Nephron (organoid): Measurements from ENCODE around the gene SLC26A4.

Source experiments
- H3K27ac Mint-ChIP-seq, 3 experiments: 2 replicates each; pipeline ENCODE4 v1.8.0; 2020; ENCODE audit warnings: mixed read lengths in 3 of 3, mild to moderate bottlenecking in 2 of 3, moderate library complexity in 1 of 3
- H3K27me3 Mint-ChIP-seq: 2 replicates; pipeline ENCODE4 v1.8.0; 2021; ENCODE audit warnings: low read depth, mild to moderate bottlenecking, moderate library complexity, mixed read lengths
- H3K36me3 Mint-ChIP-seq: 2 replicates; pipeline ENCODE4 v1.8.0; 2020; ENCODE audit warnings: low read depth, mixed read lengths
- H3K4me1 Mint-ChIP-seq: 2 replicates; pipeline ENCODE4 v1.8.0; 2020; ENCODE audit warnings: mixed read lengths
- H3K4me3 Mint-ChIP-seq, 3 experiments: 2 replicates each; pipeline ENCODE4 v1.8.0; 2020; ENCODE audit warnings: mild to moderate bottlenecking in 3 of 3, mixed read lengths in 3 of 3, moderate library complexity in 2 of 3
- H3K9me3 Mint-ChIP-seq: 2 replicates; pipeline ENCODE4 v1.8.0; 2020; ENCODE audit warnings: mixed read lengths
- CTCF ChIP-seq, 3 experiments: fragments of 200-600 bp; sonication (generic); IDR thresholded peaks; one replicate each; pipeline ENCODE4 v1.5.0; 2021; ENCODE audit warnings: antibody characterized with exemption in 3 of 3; ENCODE audit not compliant: unreplicated experiment in 3 of 3

Gene SLC26A4

GRCh38 chr7:107672183-107672582 is 11.6 kb downstream of the SLC26A4 start:
- peaks cover 29% of the 10 kb centered on the region for H3K27me3 Mint-ChIP-seq
- no peak overlapping the region for H3K4me3 Mint-ChIP-seq
- TF ChIP-seq CTCF (IDR thresholded peaks at IDR 0.05; ENCODE audit: unreplicated experiment in 3 of 3): no peak
- H3K27ac Mint-ChIP-seq: no peak overlapping the region
- no peaks in the 10 kb centered on the region for H3K36me3 Mint-ChIP-seq
- H3K9me3 Mint-ChIP-seq: no peaks in the 10 kb centered on the region
- no peaks in the 10 kb centered on the region for H3K4me1 Mint-ChIP-seq

GRCh38 chr7:107676249-107676648 is 15.6 kb downstream of the SLC26A4 start:
- no peak for TF ChIP-seq CTCF (IDR thresholded peaks at IDR 0.05; ENCODE audit: unreplicated experiment in 3 of 3)
- Mint-ChIP-seq H3K27ac (no peak overlapping the region), H3K9me3 (no peaks in the 10 kb centered on the region), H3K27me3 (peaks cover 15% of the 10 kb centered on the region), H3K4me1 (peaks cover 4% of the 10 kb centered on the region), H3K36me3 (no peaks in the 10 kb centered on the region), H3K4me3 (no peak overlapping the region)

GRCh38 chr7:107678110-107678753 is 17.6 kb downstream of the SLC26A4 start:
- no peaks in the 10 kb centered on the region for H3K36me3 Mint-ChIP-seq
- peaks cover 4% of the 10 kb centered on the region for H3K4me1 Mint-ChIP-seq
- TF ChIP-seq CTCF (IDR thresholded peaks at IDR 0.05; ENCODE audit: unreplicated experiment in 3 of 3): no peak
- no peaks in the 10 kb centered on the region for H3K9me3 Mint-ChIP-seq
- no peak overlapping the region for H3K4me3 Mint-ChIP-seq
- no peak overlapping the region for H3K27ac Mint-ChIP-seq
- H3K27me3 Mint-ChIP-seq: peaks cover 15% of the 10 kb centered on the region

- Mint-ChIP-seq H3K4me1 (peaks cover 4% of the 10 kb centered on the region), H3K36me3 (no peaks in the 10 kb centered on the region), H3K4me3 (no peak overlapping the region), H3K27ac (no peak overlapping the region), H3K27me3 (no peaks in the 10 kb centered on the region), H3K9me3 (no peaks in the 10 kb centered on the region)
- TF ChIP-seq CTCF (IDR thresholded peaks at IDR 0.05; ENCODE audit: unreplicated experiment in 3 of 3): no peak
Observed at GRCh38 chr7:107680478-107680877, 19.9 kb downstream of the SLC26A4 start.

- H3K27me3 Mint-ChIP-seq: no peaks in the 10 kb centered on the region
- no peak overlapping the region for H3K4me3 Mint-ChIP-seq
- no peak overlapping the region for H3K27ac Mint-ChIP-seq
- no peaks in the 10 kb centered on the region for H3K9me3 Mint-ChIP-seq
- H3K36me3 Mint-ChIP-seq: no peaks in the 10 kb centered on the region
- peaks cover 4% of the 10 kb centered on the region for H3K4me1 Mint-ChIP-seq
- TF ChIP-seq CTCF (IDR thresholded peaks at IDR 0.05; ENCODE audit: unreplicated experiment in 3 of 3): no peak
Observed at GRCh38 chr7:107682886-107683285, 22.3 kb downstream of the SLC26A4 start.

GRCh38 chr7:107684287-107684686 is 23.7 kb downstream of the SLC26A4 start:
- Mint-ChIP-seq H3K4me1 (peaks cover 4% of the 10 kb centered on the region), H3K27me3 (no peaks in the 10 kb centered on the region), H3K9me3 (no peaks in the 10 kb centered on the region), H3K36me3 (no peaks in the 10 kb centered on the region), H3K27ac (no peak overlapping the region), H3K4me3 (no peak overlapping the region)
- no peak for TF ChIP-seq CTCF (IDR thresholded peaks at IDR 0.05; ENCODE audit: unreplicated experiment in 3 of 3)
